Measurements from ENCODE around the gene FEM1C.

DNA sequence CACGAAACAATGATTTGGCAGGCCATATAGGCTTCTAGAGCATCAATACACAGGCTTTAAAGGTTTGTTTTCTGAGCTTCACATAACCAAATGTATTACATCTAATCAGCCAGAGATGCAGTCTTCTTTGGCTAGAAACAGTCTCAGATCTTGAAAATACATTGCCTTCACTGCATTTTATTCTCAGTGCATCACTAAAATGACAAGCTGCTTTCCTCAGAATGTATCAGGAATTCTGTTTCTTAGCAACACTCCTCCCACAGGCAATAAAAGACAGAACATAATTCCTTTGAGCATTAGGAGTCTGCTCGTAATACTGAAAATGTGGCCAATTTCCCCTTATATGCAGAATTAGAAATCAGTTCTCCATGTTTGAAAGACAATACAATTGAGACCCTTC is 36.9 kb downstream of the FEM1C start:
- TF ChIP-seq, protein P1, sequence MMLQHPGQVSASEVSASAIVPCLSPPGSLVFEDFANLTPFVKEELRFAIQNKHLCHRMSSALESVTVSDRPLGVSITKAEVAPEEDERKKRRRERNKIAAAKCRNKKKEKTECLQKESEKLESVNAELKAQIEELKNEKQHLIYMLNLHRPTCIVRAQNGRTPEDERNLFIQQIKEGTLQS (IDR thresholded peaks at IDR 0.05; ENCODE audit: borderline replicate concordance, extremely low read depth, low read depth, low read length) = no peak
- TF ChIP-seq HDAC2 (IDR thresholded peaks at IDR 0.05) = no peak
- TF ChIP-seq EZH2 (IDR thresholded peaks at IDR 0.05; ENCODE audit: borderline replicate concordance, control insufficient read depth, low read depth, low read length) = no peak
- TF ChIP-seq, protein P2, sequence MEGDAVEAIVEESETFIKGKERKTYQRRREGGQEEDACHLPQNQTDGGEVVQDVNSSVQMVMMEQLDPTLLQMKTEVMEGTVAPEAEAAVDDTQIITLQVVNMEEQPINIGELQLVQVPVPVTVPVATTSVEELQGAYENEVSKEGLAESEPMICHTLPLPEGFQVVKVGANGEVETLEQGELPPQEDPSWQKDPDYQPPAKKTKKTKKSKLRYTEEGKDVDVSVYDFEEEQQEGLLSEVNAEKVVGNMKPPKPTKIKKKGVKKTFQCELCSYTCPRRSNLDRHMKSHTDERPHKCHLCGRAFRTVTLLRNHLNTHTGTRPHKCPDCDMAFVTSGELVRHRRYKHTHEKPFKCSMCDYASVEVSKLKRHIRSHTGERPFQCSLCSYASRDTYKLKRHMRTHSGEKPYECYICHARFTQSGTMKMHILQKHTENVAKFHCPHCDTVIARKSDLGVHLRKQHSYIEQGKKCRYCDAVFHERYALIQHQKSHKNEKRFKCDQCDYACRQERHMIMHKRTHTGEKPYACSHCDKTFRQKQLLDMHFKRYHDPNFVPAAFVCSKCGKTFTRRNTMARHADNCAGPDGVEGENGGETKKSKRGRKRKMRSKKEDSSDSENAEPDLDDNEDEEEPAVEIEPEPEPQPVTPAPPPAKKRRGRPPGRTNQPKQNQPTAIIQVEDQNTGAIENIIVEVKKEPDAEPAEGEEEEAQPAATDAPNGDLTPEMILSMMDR (IDR thresholded peaks at IDR 0.05 in 2 of 3, conservative IDR thresholded peaks at IDR 0.05 in 1 of 3; ENCODE audit: control insufficient read depth in 2 of 3, extremely low read depth in 1 of 3, insufficient read depth in 1 of 3, low read depth in 3 of 3, low read length in 3 of 3) = no peak
- TF ChIP-seq SP1 (IDR thresholded peaks at IDR 0.05; ENCODE audit: low read depth, low read length) = no peak
- no peak for TF ChIP-seq TAF1 (IDR thresholded peaks at IDR 0.05; ENCODE audit: borderline replicate concordance, low read depth, low read length)
- no peak for TF ChIP-seq PAX5 (IDR thresholded peaks at IDR 0.05; ENCODE audit: borderline replicate concordance, low read depth, low read length)
- no peak for TF ChIP-seq PAX8 (IDR thresholded peaks at IDR 0.05)
- TF ChIP-seq CBX3 (IDR thresholded peaks at IDR 0.05; ENCODE audit: borderline replicate concordance, low read depth) = no peak
- TF ChIP-seq SMC3 (IDR thresholded peaks at IDR 0.05; ENCODE audit: borderline replicate concordance, low read length) = no peak
- TF ChIP-seq NRF1 (conservative IDR thresholded peaks at IDR 0.05; ENCODE audit: low read depth, low read length) = no peak
- TF ChIP-seq RFX5 (IDR thresholded peaks at IDR 0.05; ENCODE audit: low read depth, low read length) = no peak

Measured in GM12878 (cell line).